HCT116 (cell line): ENCODE results near the gene KCNIP4.

Experiments used
- CTCF ChIP-seq, 3 experiments: fragments of 200-600 bp in 1 of 3; sonication (generic) in 1 of 3; IDR thresholded peaks in 2 of 3; conservative IDR thresholded peaks in 1 of 3; 2 replicates each; pipeline ENCODE4 v1.5.1; 2012 to 2017; ENCODE audit warnings: low read depth in 2 of 3, low read length in 2 of 3, antibody characterized with exemption in 1 of 3, borderline replicate concordance in 1 of 3, control low read depth in 1 of 3, mild to moderate bottlenecking in 1 of 3, mixed read lengths in 1 of 3, mixed run types in 1 of 3, moderate library complexity in 1 of 3; ENCODE audit not compliant: insufficient read depth in 1 of 3
- POLR2A ChIP-seq: IDR thresholded peaks from 2 replicates; pipeline ENCODE4 v1.7.0; 2011; ENCODE audit warnings: borderline replicate concordance; ENCODE audit not compliant: insufficient read depth, insufficient read length; ENCODE audit errors: extremely low read depth
- POLR2AphosphoS5 ChIP-seq: IDR thresholded peaks from 2 replicates; pipeline ENCODE4 v1.6.1; 2011; ENCODE audit warnings: mild to moderate bottlenecking, low read depth, low read length, moderate library complexity
- RAD21 ChIP-seq: IDR thresholded peaks from 2 replicates; pipeline ENCODE4 v1.6.1; 2012; ENCODE audit warnings: low read depth, mild to moderate bottlenecking
- ZFX ChIP-seq: fragments of 450-650 bp; IDR thresholded peaks from 2 replicates; pipeline ENCODE4 v1.6.1; 2017

- no peak for TF ChIP-seq POLR2A
- no peak for TF ChIP-seq CTCF (IDR thresholded peaks at IDR 0.05 in 2 of 3, conservative IDR thresholded peaks at IDR 0.05 in 1 of 3; ENCODE audit: borderline replicate concordance in 1 of 3, insufficient read depth in 1 of 3, low read depth in 2 of 3, low read length in 2 of 3)
- TF ChIP-seq POLR2AphosphoS5: no peak
- no peak for TF ChIP-seq ZFX
- no peak for TF ChIP-seq RAD21
These were observed 738.7 kb downstream of the KCNIP4 start for GRCh38 chr4:21209860-21210259.
